Heart left ventricle (tissue), 13 donors: ENCODE results near the gene KCNG2.

ENCODE experiments used
- CTCF ChIP-seq, 12 donors: fragments of 200-600 bp; sonication (generic) in 4 of 12; IDR thresholded peaks; one replicate each; pipeline versions ENCODE4 v1.5.0 to v1.8.0; 2018 to 2022; ENCODE audit warnings: antibody characterized with exemption in 12 of 12, mild to moderate bottlenecking in 5 of 12
- POLR2A ChIP-seq, 2 donors: fragments of 450-650 bp; IDR thresholded peaks; one replicate each; pipeline ENCODE4 v1.6.1; 2017; ENCODE audit warnings: antibody characterized with exemption in 2 of 2, mild to moderate bottlenecking in 2 of 2, moderate library complexity in 2 of 2
- donor health status: ischemic (EF 13 %, LVEDD 7.1; RV severe dilation, severe dysfunction).
- donor health status: DM: no; HTN: yes; CAD: no.
- donor health status: DM: no; HTN: no; CAD: no.
- donor health status: ischemic (EF 25% LVEDD 6.9; RV normal size, moderate dysfunction).
- donor health status: ischemic (EF 25% LVEDD 5.7; RV mildly dilated, moderate dysfunction).
- donor health status: ischemic (EF 35%, LVEDD 5.7; RV mildly dilated, moderate dysfunction).
- donor health status: nonischemic (EF 11% LVEDD 7.7; RV severe dilation, severe dysfunction).
- donor health status: DM: yes; HTN: yes; CAD: no.
- donor health status: PGD.
- donor health status: ischemic (EF 29% LVEDD 5.4; RV normal size, mild dysfunction).
- donor health status: nonischemic (EF 23%, LVEDD 6.1; RV moderate dilation, normal function).

- TF ChIP-seq POLR2A (IDR thresholded peaks at IDR 0.05) (no peak), CTCF (IDR thresholded peaks at IDR 0.05) (no peak)
Observed at GRCh38 chr18:79914614-79915160, 116.9 kb downstream of the KCNG2 start.
